GM18517 (cell line): Measurements from ENCODE around the gene SLC38A9.

Experiments
- ATAC-seq: cut with Tn5 transposase; IDR thresholded peaks from one replicate; pipeline ENCODE4 v1.9.1; 2021; ENCODE audit warnings: mild to moderate bottlenecking, moderate library complexity; ENCODE audit not compliant: unreplicated experiment

The SLC38A9 gene

DNA sequence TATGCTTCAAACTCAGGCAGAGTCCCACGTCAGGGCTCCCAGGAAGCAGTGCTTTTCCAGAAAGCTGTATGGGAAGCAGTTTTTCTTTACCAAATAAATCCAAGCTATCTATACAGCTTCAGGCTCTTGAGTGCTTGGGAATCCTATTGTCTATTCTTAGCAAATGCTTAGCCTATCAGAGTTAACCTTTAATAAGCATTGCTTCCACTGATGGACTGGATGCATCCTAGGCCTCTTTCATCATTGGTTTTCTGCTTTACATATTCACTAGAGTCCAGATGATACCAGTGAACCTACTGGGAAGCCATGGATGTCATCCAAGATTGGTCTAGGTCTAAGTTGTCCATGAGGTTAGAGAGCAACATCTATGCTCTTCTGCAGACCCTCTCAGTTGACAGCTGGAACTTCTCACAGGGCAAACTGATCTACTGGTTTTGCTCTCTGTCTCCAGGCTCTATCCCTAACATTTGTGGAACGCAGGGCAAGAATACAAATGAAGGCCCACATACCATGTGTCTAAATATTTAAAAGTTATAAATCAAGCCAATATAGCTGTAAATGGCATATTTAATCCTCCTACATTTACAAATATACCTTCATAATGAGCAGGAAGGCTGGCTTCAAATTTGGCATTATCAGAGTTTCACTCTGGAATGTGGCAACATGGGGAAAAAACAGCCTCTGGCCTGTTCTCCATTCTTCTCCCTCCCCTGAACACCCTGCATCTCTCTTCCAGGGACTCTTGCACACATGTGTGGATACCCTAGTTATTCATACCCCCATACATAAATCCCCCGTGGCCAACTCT lies 127.5 kb downstream of the SLC38A9 start:
- ATAC-seq = no peak

DNA sequence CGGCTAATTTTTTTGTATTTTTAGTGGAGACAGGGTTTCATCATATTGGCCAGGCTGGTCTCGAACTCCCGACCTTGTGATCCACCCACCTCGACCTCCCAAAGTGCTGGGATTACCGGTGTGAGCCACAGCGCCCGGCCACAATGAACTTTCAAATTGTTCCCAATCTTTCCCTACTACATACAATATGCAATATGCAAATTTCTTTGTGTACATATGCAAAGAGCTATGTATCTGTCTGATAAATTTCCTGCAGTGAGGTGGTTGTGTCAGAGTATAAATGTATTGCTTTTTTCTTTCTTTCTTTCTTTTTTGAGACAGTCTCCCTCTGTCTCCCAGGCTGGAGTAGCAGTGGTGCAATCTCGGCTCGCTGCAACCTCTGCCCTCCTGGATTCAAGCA lies 128.5 kb downstream of the SLC38A9 start:
- ATAC-seq = no peak

DNA sequence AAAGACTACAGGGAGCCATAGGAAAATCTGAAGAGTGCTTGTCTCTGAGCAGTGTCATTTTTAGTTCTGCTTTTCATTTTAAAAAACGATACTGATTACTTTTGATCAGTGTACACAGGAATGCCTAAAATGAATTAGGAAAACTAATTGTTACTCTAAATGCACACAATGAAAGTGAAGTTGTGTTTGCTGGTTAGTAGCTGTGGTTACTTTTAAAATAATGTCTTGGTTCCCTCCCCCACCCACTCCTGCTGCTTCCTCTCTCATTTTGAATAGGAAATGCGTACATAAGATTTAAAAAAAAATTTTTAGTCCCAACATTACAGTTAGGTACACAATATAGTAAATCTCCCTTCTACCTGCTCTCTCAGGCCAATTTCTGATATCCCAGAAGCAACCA lies 129.9 kb downstream of the SLC38A9 start:
- no peak for ATAC-seq

DNA sequence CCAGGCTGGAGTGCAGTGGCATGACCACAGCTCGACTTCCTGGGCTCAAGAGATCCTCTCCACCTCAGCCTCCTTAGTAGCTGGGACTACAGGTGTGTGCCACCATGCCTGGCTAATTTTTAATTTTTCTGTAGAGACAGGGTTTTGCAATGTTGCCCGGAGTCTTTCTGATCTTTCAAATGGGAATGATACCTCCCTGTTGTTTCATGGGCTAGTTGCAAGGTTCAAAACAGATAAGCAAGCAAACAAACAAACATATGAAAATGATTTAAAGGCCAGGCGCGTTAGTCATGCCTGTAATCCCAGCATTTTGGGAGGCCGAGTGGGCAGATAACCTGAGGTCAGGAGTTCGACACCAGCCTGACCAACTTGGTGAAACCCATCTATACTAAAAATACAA lies 132.1 kb downstream of the SLC38A9 start:
- ATAC-seq = no peak

DNA sequence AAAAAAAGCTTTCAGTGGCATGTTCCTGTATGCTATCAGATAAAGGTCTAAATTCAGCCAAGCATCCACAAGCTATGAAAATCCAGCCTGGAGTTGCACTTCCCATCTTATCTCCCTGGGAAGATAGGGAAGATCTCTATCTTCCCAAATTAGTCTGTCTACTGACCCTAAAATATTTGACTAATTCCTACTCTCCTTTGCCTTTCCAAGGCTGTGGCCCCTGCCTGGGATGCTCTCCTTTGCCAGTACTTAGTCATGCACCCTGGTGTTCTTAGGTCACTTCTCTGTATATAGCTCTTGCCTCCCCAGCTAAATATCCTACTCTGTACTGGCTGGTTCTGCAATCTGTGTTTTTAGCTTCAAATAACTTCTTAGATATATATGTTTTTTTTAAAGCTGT lies 133.4 kb downstream of the SLC38A9 start:
- ATAC-seq = no peak

DNA sequence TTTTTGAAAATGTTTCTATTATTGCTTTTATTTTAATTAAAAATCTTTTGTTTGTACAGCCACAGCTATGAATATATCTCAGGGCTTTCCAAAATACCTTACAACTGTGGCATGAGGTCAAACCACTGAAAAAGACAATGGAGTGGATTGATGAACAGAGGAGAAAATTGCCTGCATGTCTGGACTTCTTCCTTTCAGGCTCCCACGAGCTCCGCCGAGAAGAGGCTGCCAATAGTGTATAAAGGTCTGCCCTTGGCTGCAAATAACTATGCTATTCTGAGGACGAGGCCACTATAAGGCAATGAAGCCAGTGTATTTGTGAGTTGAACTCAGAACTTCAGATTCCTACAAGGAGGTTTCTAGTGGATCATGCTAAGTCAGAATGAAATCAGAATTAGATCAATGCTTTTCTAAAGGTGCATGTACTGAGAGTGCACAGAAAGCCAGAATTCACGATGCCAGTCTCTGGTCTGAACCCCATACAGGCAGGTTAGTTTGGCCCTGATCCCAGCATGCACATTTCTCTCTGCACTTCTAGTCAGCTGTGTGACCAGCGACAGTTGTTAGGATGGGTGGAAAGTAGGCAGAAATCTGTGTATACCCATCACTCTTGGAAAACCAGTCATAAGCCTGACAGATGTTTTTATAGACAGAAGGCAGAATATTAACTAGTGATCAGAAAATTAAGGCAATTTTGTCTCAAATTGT lies 134.6 kb downstream of the SLC38A9 start:
- ATAC-seq = no peak

DNA sequence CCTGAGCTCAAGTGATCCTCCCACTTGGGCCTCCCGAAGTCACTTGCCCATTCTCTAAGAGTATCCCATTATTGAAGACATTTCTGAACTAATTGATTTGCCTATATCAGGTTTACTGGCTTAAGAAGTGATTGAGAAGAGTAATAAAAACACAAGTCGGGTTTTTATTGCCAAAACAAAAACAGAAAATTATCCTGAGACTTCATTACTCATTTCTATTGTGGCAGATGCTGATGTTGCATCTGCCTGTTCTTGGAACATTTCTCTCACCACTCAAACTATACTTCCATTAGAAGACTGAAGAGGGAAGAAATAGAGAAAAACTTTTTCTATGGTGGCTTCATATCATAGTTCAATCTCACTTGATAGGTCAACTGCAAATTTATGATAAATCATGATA lies 135.5 kb downstream of the SLC38A9 start:
- ATAC-seq = no peak
